Gastroesophageal sphincter (tissue), 3 donors: ENCODE data around the gene SREBF2.

ENCODE experiments used
- CTCF ChIP-seq, 4 experiments: fragments of 200-600 bp in 2 of 4; fragments of 450-650 bp in 2 of 4; sonication (generic) in 1 of 4; IDR thresholded peaks; one replicate each; pipeline ENCODE4 v1.5.1; 2017 to 2019; ENCODE audit warnings: antibody characterized with exemption in 4 of 4, mild to moderate bottlenecking in 2 of 4, moderate library complexity in 2 of 4
- EP300 ChIP-seq: sonication (generic); formaldehyde crosslinking; IDR thresholded peaks from one replicate; pipeline ENCODE4 v1.6.1; 2017; ENCODE audit warnings: antibody characterized with exemption, mild to moderate bottlenecking
- POLR2A ChIP-seq, 2 donors: fragments of 450-650 bp; IDR thresholded peaks; one replicate each; pipeline ENCODE4 v1.6.1; 2017; ENCODE audit warnings: antibody characterized with exemption in 2 of 2, mild to moderate bottlenecking in 2 of 2, moderate library complexity in 1 of 2
- POLR2AphosphoS5 ChIP-seq: sonication (generic); formaldehyde crosslinking; IDR thresholded peaks from one replicate; pipeline ENCODE4 v1.6.1; 2017; ENCODE audit warnings: antibody characterized with exemption

GRCh38 chr22:41819257-41819656, 13.6 kb upstream of the SREBF2 start:
- TF ChIP-seq POLR2AphosphoS5 (no peak), POLR2A (IDR thresholded peaks at IDR 0.05) (no peak), CTCF (IDR thresholded peaks at IDR 0.05) (no peak), EP300 (no peak)
